ENCODE results near the gene GFM1.

The GFM1 gene

DNA sequence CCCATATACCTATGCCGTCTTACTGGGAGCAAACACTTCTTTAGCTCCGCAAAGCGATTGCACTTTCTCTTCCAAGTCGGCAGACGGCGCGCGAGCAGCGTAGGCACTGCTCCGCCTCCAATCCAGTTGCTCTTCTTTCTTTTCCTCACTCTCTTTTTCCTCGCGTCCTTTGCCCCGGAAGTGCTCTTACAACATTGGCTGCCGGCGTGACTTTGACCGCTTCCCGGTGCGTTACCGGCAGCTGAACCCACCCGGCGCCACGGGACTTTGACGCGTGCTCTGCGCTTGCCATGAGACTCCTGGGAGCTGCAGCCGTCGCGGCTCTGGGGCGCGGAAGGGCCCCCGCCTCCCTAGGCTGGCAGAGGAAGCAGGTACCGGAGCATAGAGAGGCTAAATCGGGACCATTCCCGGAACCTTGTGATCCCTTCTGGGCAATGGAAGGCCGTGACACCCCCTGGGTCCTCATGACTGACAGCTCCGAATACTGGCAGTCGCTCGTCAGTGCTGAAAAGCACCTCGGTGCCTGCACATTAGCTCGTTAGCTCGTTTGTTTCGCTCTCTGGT is at the start of gene GFM1:
TSS of gene GFM1 (plus strand) at position 183 of the 564 bp plus-strand sequence. CDS start at position 291, 108 bp downstream.
- Mint-ChIP-seq H3K36me3 (peaks cover 38% of the 10 kb centered on the region), H3K27ac (peak within 1 kb of the TSS; percentile 90), H3K4me3 (peak within 1 kb of the TSS; percentile 87), H3K9me3 (no peaks in the 10 kb centered on the region), H3K4me1 (peaks cover 34% of the 10 kb centered on the region)
- ATAC-seq (peak; percentile 97), DNase-seq (ENCODE audit: low spot score in 2 of 2) (peak; percentile 75 to 91)

DNA sequence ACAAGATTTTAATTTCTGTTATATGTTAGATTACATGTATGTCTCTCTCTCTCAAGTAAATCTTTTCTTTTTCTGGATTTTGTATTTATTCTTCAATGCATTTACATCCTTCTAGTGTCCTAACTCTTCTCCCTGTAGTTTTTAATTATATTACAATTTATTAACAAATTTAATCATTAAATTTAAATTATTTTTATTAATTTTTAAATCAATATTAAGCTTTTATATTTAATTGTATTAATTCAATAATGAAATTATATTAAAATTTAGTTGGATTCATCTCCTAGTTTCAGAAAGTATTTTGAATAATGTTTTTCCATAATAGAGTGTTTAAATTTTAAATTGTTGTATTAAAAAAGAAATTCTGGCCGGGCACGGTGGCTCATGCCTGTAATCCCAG is 43.5 kb upstream of the GFM1 start:
- no peaks in the 10 kb centered on the region for H3K36me3 Mint-ChIP-seq
- no peak overlapping the region for H3K27ac Mint-ChIP-seq

DNA sequence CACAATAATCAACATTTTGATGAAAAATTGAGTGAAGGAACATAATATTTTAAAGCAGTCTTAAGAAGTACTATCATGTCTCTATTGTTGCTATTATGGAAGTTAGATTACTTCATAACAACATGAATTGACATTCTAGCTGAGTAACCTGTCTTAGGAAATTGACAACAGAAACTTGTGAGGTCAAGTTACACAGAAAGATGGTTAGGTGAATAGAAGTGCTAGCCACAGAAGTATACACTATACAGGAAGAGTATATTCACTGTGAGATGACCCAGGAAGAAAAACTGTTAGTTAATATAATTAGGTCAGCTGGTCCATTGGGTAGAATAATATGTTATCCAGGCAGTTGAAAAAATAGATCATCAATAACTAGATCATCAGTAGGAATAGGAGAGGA is 42.1 kb upstream of the GFM1 start:
- no peak overlapping the region for H3K4me3 Mint-ChIP-seq
- H3K4me1 Mint-ChIP-seq: no peaks in the 10 kb centered on the region
- ATAC-seq: peak; percentile 31
- H3K9me3 Mint-ChIP-seq: no peaks in the 10 kb centered on the region
- no peak overlapping the region for H3K27ac Mint-ChIP-seq
- no peaks in the 10 kb centered on the region for H3K36me3 Mint-ChIP-seq
- DNase-seq (ENCODE audit: low spot score in 2 of 2): no peak

More for the DNA sequence above, 43.5 kb upstream of the GFM1 start:
- H3K4me1 Mint-ChIP-seq: no peaks in the 10 kb centered on the region
- no peak for DNase-seq (ENCODE audit: low spot score in 2 of 2)
- no peaks in the 10 kb centered on the region for H3K9me3 Mint-ChIP-seq
- no peak for ATAC-seq
- no peak overlapping the region for H3K4me3 Mint-ChIP-seq

- ATAC-seq (no peak), DNase-seq (ENCODE audit: low spot score in 2 of 2) (no peak)
- no peak overlapping the region for H3K27ac Mint-ChIP-seq
- no peaks in the 10 kb centered on the region for H3K4me1 Mint-ChIP-seq
- no peak overlapping the region for H3K4me3 Mint-ChIP-seq
- no peaks in the 10 kb centered on the region for H3K9me3 Mint-ChIP-seq
- H3K36me3 Mint-ChIP-seq: no peaks in the 10 kb centered on the region
Measured at GRCh38 chr3:158617982-158618875, 26.1 kb upstream of the GFM1 start.

GRCh38 chr3:158625881-158626280 is 18.4 kb upstream of the GFM1 start:
- Mint-ChIP-seq H3K27ac (no peak overlapping the region), H3K36me3 (no peaks in the 10 kb centered on the region), H3K4me3 (no peak overlapping the region), H3K4me1 (no peaks in the 10 kb centered on the region), H3K9me3 (no peaks in the 10 kb centered on the region)
- no peak for DNase-seq (ENCODE audit: low spot score in 2 of 2)
- no peak for ATAC-seq

GRCh38 chr3:158631981-158632380 is 12.3 kb upstream of the GFM1 start:
- Mint-ChIP-seq H3K36me3 (no peaks in the 10 kb centered on the region), H3K4me1 (no peaks in the 10 kb centered on the region), H3K27ac (no peak overlapping the region), H3K4me3 (no peak overlapping the region), H3K9me3 (peaks cover 3% of the 10 kb centered on the region)
- DNase-seq (ENCODE audit: low spot score in 2 of 2) (no peak), ATAC-seq (no peak)

GRCh38 chr3:158640646-158641045 is 3.7 kb upstream of the GFM1 start:
- Mint-ChIP-seq H3K9me3 (peaks cover 3% of the 10 kb centered on the region), H3K4me3 (no peak overlapping the region), H3K27ac (no peak overlapping the region), H3K4me1 (peaks cover 15% of the 10 kb centered on the region), H3K36me3 (no peaks in the 10 kb centered on the region)
- DNase-seq (ENCODE audit: low spot score in 2 of 2) (no peak), ATAC-seq (no peak)

DNA sequence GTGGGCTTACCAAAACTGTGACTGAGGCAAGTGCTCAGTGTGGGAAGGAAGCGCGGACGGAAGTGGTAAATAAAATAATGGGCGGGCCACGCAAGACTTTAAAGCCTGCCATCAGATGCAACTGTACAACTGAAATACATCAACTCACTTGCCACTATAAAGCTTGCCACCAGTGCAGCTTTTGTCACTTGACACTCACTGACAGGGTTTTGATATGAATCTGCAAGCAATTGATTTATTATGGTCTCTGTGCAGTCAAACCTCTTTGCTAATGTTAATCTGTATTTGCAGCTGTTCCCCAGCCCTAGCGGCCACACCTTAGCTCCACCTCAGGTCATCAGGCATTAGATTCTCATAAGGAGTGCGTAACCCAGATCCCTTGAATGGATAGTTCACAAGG is 2.3 kb upstream of the GFM1 start:
- Mint-ChIP-seq H3K36me3 (peaks cover 14% of the 10 kb centered on the region), H3K4me3 (no peak overlapping the region), H3K4me1 (peaks cover 26% of the 10 kb centered on the region), H3K27ac (peak overlapping the region; percentile 50), H3K9me3 (no peaks in the 10 kb centered on the region)
- DNase-seq (ENCODE audit: low spot score in 2 of 2) (no peak), ATAC-seq (peak; percentile 8)

- no peak overlapping the region for H3K4me3 Mint-ChIP-seq
- no peak for DNase-seq (ENCODE audit: low spot score in 2 of 2)
Measured at GRCh38 chr3:158642474-158643210, 1.7 kb upstream of the GFM1 start.

DNA sequence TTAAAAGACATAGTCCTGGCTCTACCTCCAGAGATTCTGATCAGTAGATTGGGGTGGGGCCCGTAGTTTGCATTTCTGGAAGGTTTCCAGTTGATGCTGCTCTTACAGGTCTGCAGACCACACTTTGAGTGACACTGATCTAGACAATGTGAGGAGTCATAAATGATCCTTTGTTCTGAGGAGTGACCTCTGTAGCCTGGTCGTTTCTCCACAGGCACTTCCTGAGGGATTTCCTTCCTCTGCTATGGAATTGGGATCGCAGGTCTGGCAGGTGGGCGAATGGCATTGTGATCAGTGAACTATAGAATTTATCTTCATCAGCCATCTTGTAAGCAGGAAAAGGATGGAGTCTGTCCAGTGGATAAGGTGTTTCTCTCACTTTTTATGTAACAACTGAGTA is 5.5 kb downstream of the GFM1 start:
- Mint-ChIP-seq H3K9me3 (no peaks in the 10 kb centered on the region), H3K27ac (peak overlapping the region; percentile 48), H3K4me3 (no peak overlapping the region), H3K36me3 (peaks cover 91% of the 10 kb centered on the region), H3K4me1 (peaks cover 27% of the 10 kb centered on the region)
- no peak for DNase-seq (ENCODE audit: low spot score in 2 of 2)
- ATAC-seq: no peak

More at GRCh38 chr3:158642474-158643210, 1.7 kb upstream of the GFM1 start:
- H3K4me1 Mint-ChIP-seq: peaks cover 28% of the 10 kb centered on the region
- no peaks in the 10 kb centered on the region for H3K9me3 Mint-ChIP-seq
- H3K36me3 Mint-ChIP-seq: peaks cover 20% of the 10 kb centered on the region
- no peak for ATAC-seq
- peak overlapping the region; percentile 90 for H3K27ac Mint-ChIP-seq

DNA sequence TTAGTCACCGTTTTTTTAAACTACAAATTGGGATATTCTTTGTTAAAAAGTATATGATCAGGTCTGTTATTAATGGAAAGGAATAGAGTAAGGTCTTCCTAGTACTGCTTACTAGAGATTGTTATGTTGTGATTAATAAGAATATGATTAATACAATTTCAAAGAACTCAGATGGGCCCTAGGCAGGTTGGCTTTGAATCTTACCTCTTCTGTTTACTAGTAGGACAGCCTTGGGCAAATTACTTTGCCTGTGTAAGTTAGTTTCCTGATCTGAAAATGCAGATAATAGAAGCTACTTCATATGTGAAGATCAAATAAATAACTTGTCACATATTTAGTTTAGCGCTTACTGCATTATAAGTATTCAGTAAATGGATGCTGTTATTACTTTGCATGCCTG is 6.9 kb downstream of the GFM1 start:
- peaks cover 100% of the 10 kb centered on the region for H3K36me3 Mint-ChIP-seq
- no peak for ATAC-seq
- no peak overlapping the region for H3K27ac Mint-ChIP-seq
- DNase-seq (ENCODE audit: low spot score in 2 of 2): no peak
- H3K4me3 Mint-ChIP-seq: no peak overlapping the region
- no peaks in the 10 kb centered on the region for H3K9me3 Mint-ChIP-seq
- H3K4me1 Mint-ChIP-seq: peaks cover 13% of the 10 kb centered on the region

DNA sequence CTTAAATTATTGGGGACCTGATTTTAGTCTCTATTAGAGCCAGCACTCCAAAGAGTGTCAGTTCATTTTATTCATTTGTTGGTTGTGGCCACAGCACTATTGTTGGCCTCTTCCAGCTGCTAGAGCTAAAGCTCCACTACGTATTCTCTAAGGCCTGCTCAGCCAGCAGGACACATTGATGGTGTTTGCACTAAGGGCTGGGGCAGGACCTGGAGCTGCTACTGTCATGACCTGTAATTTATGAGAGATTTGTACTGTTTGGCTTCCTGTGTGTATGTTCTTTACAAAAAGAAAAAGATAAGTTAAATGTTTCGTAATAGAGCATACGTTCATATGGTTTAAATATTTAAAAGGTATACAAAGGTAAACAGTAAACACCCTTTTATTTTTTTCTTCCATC is 8.1 kb downstream of the GFM1 start:
- H3K4me3 Mint-ChIP-seq: no peak overlapping the region
- peaks cover 7% of the 10 kb centered on the region for H3K4me1 Mint-ChIP-seq
- H3K9me3 Mint-ChIP-seq: no peaks in the 10 kb centered on the region
- no peak for DNase-seq (ENCODE audit: low spot score in 2 of 2)
- peaks cover 100% of the 10 kb centered on the region for H3K36me3 Mint-ChIP-seq
- H3K27ac Mint-ChIP-seq: no peak overlapping the region
- no peak for ATAC-seq

- peaks cover 99% of the 10 kb centered on the region for H3K36me3 Mint-ChIP-seq
- no peaks in the 10 kb centered on the region for H3K4me1 Mint-ChIP-seq
- no peak overlapping the region for H3K27ac Mint-ChIP-seq
- no peak for DNase-seq (ENCODE audit: low spot score in 2 of 2)
- no peaks in the 10 kb centered on the region for H3K9me3 Mint-ChIP-seq
- peak; percentile 37 for ATAC-seq
- no peak overlapping the region for H3K4me3 Mint-ChIP-seq
Measured at GRCh38 chr3:158658889-158659288, 14.6 kb downstream of the GFM1 start.

GRCh38 chr3:158659454-158660237 is 15.3 kb downstream of the GFM1 start:
- H3K36me3 Mint-ChIP-seq: peaks cover 99% of the 10 kb centered on the region
- H3K4me3 Mint-ChIP-seq: no peak overlapping the region
- no peak overlapping the region for H3K27ac Mint-ChIP-seq
- peak; percentile 87 for ATAC-seq
- DNase-seq (ENCODE audit: low spot score in 2 of 2): peak in 1 of 2 donors; percentile 68
- H3K4me1 Mint-ChIP-seq: no peaks in the 10 kb centered on the region
- no peaks in the 10 kb centered on the region for H3K9me3 Mint-ChIP-seq

GRCh38 chr3:158660711-158661110 is 16.4 kb downstream of the GFM1 start:
- no peak overlapping the region for H3K27ac Mint-ChIP-seq
- H3K4me3 Mint-ChIP-seq: no peak overlapping the region
- DNase-seq (ENCODE audit: low spot score in 2 of 2) (no peak), ATAC-seq (no peak)
- no peaks in the 10 kb centered on the region for H3K4me1 Mint-ChIP-seq
- peaks cover 99% of the 10 kb centered on the region for H3K36me3 Mint-ChIP-seq
- no peaks in the 10 kb centered on the region for H3K9me3 Mint-ChIP-seq

Data from stimulated activated effector memory CD8-positive, alpha-beta T cell treated with anti-CD3 and anti-CD28 coated beads, Interleukin-12 subunit alpha, Interleukin-12 subunit beta, amount 100 ng/mL, for 72 hours (primary cell).